Fibroblast of lung (primary cell): ENCODE measurements around the gene ARL15. TPM values are rescaled to one million over a fixed set of nuclear protein-coding genes. Genes with fewer than 3 reads are reported as not detected.

Experiments used
- DNase-seq, 2 donors: peaks; one replicate each; pipeline versions ENCODE4 v3.0.0 to v3.0.0-alpha.2; 2010; ENCODE audit warnings: low read depth in 2 of 2
- H2AFZ ChIP-seq: 2 replicates; pipeline ENCODE4 v1.5.1; 2012; ENCODE audit warnings: low read length, control low read depth, inconsistent platforms
- H3K27ac ChIP-seq: 2 replicates; pipeline ENCODE4 v1.5.1; 2011; ENCODE audit warnings: low read length, control low read depth; ENCODE audit not compliant: insufficient read depth
- H3K27me3 ChIP-seq: 2 replicates; pipeline ENCODE4 v1.5.1; 2011; ENCODE audit warnings: mild to moderate bottlenecking, low read length; ENCODE audit not compliant: control insufficient read depth, insufficient read depth
- H3K36me3 ChIP-seq: 2 replicates; pipeline ENCODE4 v1.5.1; 2011; ENCODE audit warnings: low read length; ENCODE audit not compliant: control insufficient read depth, insufficient read depth
- H3K4me1 ChIP-seq: 2 replicates; pipeline ENCODE4 v1.5.1; 2011; ENCODE audit warnings: low read length; ENCODE audit not compliant: control insufficient read depth, insufficient read depth; ENCODE audit errors: extremely low read depth
- H3K4me2 ChIP-seq: 2 replicates; pipeline ENCODE4 v1.5.1; 2011; ENCODE audit warnings: low read length, control low read depth; ENCODE audit not compliant: insufficient read depth; ENCODE audit errors: extremely low read depth
- H3K4me3 ChIP-seq, 4 experiments: fragments of 200-600 bp in 1 of 4; sonication (generic) in 1 of 4; replicated peaks in 1 of 4; 2 replicates each; pipeline ENCODE4 v1.5.1; 2011 to 2016; ENCODE audit warnings: low read length in 4 of 4, low read depth in 3 of 4, mild to moderate bottlenecking in 3 of 4, control low read depth in 2 of 4, inconsistent platforms in 1 of 4, mixed read lengths in 1 of 4; ENCODE audit not compliant: insufficient read depth in 1 of 4; ENCODE audit errors: control extremely low read depth in 1 of 4
- H3K79me2 ChIP-seq: 2 replicates; pipeline ENCODE4 v1.5.1; 2012; ENCODE audit warnings: mild to moderate bottlenecking, low read length, inconsistent platforms; ENCODE audit not compliant: control insufficient read depth, insufficient read depth
- H3K9ac ChIP-seq: 2 replicates; pipeline ENCODE4 v1.5.1; 2011; ENCODE audit warnings: mild to moderate bottlenecking, low read length, control low read depth; ENCODE audit not compliant: insufficient read depth
- H3K9me3 ChIP-seq: 2 replicates; pipeline ENCODE4 v1.5.1; 2012; ENCODE audit warnings: low read depth, low read length; ENCODE audit not compliant: control insufficient read depth, insufficient read depth
- H4K20me1 ChIP-seq: 2 replicates; pipeline ENCODE4 v1.5.1; 2011; ENCODE audit warnings: low read length; ENCODE audit not compliant: control insufficient read depth, insufficient read depth; ENCODE audit errors: extremely low read depth
- EZH2 ChIP-seq: IDR thresholded peaks from 2 replicates; pipeline ENCODE4 v1.5.1; 2012; ENCODE audit warnings: low read length, control low read depth, mild to moderate bottlenecking; ENCODE audit errors: missing control alignments
- polyA plus RNA-seq, 2 donors: library from polyadenylated mRNA; depleted of rRNA in 1 of 2; stranded (reverse) in 1 of 2; unstranded in 1 of 2; fragments of >200 nt; gene quantifications; 2 replicates each; pipeline ENCODE4 v1.2.1, GENCODE V29; 2011 to 2012; ENCODE audit warnings: missing spikeins in 1 of 2
- total RNA-seq: library from RNA; depleted of rRNA; stranded (reverse); fragments of >200 nt; gene quantifications from 2 replicates; pipeline ENCODE4 v1.2.1, GENCODE V29; 2014
- TF ChIP-seq, protein P1 (sequence below), 2 donors: IDR thresholded peaks in 1 of 2; conservative IDR thresholded peaks in 1 of 2; 1 replicate in 1 of 2; 2 replicates in 1 of 2; pipeline ENCODE4 v1.5.1; 2011 to 2012; ENCODE audit warnings: low read length in 2 of 2, control low read depth in 1 of 2, inconsistent platforms in 1 of 2, low read depth in 1 of 2, mild to moderate bottlenecking in 1 of 2

The ARL15 gene
- total and polyA plus RNA-seq, 2 donors (not counting 1 experiment from before 2014, with no cell fraction given) = 20.6 to 28.7 TPM

DNA sequence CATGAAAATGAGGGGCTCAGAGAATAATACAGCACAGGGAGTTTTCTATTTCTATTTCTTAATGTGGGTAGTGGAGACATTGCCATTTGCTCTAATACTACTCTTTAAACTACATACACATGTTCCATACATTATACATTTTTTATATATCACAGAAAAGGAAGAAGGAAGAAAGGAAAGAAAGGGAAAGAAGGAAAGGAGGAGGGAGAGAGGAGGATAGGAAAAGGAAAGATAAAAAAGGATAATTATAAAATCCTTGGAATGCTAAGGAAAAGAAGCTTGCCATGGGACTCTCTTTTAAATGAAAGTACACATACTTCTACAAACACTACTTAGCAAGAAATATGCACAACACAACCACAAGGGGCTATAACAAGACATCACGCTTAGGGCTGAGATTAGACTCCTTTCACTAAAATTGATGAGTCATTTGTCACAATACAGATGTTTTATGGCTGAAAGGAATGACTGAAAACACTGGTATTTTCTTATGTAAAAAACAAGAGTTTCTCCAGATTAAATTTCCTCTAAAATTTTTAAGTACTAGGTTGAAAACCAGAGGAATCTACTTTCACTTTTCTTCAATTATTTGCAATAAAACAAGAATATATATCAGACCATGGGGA, 219.8 kb downstream of the ARL15 start:
- Histone ChIP-seq H3K4me3 (no peak overlapping the region), H3K27ac (no peak overlapping the region)

GRCh38 chr5:54088081-54088480, 222.3 kb downstream of the ARL15 start:
- DNase-seq = peak in 1 of 2 donors; percentile 59
- Histone ChIP-seq H3K36me3 (no peaks in the 10 kb centered on the region), H3K79me2 (no peaks in the 10 kb centered on the region), H3K9me3 (no peaks in the 10 kb centered on the region), H3K4me3 (no peak overlapping the region), H3K4me2 (peak overlapping the region; percentile 21), H2AFZ (no peak overlapping the region), H3K27ac (peak overlapping the region; percentile 79), H3K4me1 (peaks cover 5% of the 10 kb centered on the region), H4K20me1 (no peaks in the 10 kb centered on the region), H3K9ac (no peak overlapping the region), H3K27me3 (no peaks in the 10 kb centered on the region)
- TF ChIP-seq, protein P1, sequence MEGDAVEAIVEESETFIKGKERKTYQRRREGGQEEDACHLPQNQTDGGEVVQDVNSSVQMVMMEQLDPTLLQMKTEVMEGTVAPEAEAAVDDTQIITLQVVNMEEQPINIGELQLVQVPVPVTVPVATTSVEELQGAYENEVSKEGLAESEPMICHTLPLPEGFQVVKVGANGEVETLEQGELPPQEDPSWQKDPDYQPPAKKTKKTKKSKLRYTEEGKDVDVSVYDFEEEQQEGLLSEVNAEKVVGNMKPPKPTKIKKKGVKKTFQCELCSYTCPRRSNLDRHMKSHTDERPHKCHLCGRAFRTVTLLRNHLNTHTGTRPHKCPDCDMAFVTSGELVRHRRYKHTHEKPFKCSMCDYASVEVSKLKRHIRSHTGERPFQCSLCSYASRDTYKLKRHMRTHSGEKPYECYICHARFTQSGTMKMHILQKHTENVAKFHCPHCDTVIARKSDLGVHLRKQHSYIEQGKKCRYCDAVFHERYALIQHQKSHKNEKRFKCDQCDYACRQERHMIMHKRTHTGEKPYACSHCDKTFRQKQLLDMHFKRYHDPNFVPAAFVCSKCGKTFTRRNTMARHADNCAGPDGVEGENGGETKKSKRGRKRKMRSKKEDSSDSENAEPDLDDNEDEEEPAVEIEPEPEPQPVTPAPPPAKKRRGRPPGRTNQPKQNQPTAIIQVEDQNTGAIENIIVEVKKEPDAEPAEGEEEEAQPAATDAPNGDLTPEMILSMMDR (conservative IDR thresholded peaks at IDR 0.05 in 1 of 2, IDR thresholded peaks at IDR 0.05 in 1 of 2; ENCODE audit: low read depth in 1 of 2, low read length in 2 of 2) = no peak
- TF ChIP-seq EZH2 = no peak

More for the DNA sequence above, 219.8 kb downstream of the ARL15 start:
- H2AFZ ChIP-seq = no peak overlapping the region
- no peaks in the 10 kb centered on the region for H3K27me3 ChIP-seq
- TF ChIP-seq, protein P1 (conservative IDR thresholded peaks at IDR 0.05 in 1 of 2, IDR thresholded peaks at IDR 0.05 in 1 of 2; ENCODE audit: low read depth in 1 of 2, low read length in 2 of 2) = peak; percentile 32 to 42
- no peak for TF ChIP-seq EZH2
- H3K4me2 ChIP-seq = peak overlapping the region; percentile 26
- H3K4me1 ChIP-seq = peaks cover 5% of the 10 kb centered on the region
- no peaks in the 10 kb centered on the region for H3K36me3 ChIP-seq
- H3K9ac ChIP-seq = no peak overlapping the region
- H4K20me1 ChIP-seq = no peaks in the 10 kb centered on the region
- H3K79me2 ChIP-seq = no peaks in the 10 kb centered on the region
- H3K9me3 ChIP-seq = no peaks in the 10 kb centered on the region
- DNase-seq = peak; percentile 72 to 91

DNA sequence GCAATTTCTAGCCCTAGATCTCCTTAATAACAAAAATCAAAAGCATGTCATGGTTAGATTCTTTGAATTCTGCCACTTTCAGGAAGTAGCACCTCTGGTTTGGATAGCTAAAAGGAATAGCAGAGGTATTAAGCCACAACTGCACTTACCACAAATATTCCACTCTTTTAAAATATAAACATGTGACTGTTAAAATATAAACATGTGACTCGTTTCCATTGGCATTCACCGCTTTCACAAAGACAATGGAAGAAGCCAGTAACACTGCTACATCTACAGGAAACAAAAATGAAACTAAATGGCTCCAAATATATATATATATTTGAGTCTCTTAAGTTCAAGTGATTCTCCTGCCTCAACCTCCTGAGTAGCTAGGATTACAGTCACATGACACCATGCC, 222.9 kb downstream of the ARL15 start:
- Histone ChIP-seq H3K36me3 (no peaks in the 10 kb centered on the region), H3K9me3 (no peaks in the 10 kb centered on the region), H3K4me3 (no peak overlapping the region), H3K4me1 (peaks cover 5% of the 10 kb centered on the region), H3K4me2 (peak overlapping the region; percentile 28), H2AFZ (no peak overlapping the region), H3K9ac (no peak overlapping the region), H4K20me1 (no peaks in the 10 kb centered on the region), H3K79me2 (no peaks in the 10 kb centered on the region), H3K27me3 (no peaks in the 10 kb centered on the region), H3K27ac (peak overlapping the region; percentile 79)
- DNase-seq = peak; percentile 85 to 94
- TF ChIP-seq, protein P1 (conservative IDR thresholded peaks at IDR 0.05 in 1 of 2, IDR thresholded peaks at IDR 0.05 in 1 of 2; ENCODE audit: low read depth in 1 of 2, low read length in 2 of 2) = no peak
- no peak for TF ChIP-seq EZH2
